GM21529 (cell line): Measurements from ENCODE around the gene TSPAN31.

Experiments
- ATAC-seq: cut with Tn5 transposase; IDR thresholded peaks from one replicate; pipeline ENCODE4 v1.9.1; 2021; ENCODE audit not compliant: unreplicated experiment

The TSPAN31 gene

GRCh38 chr12:57735198-57735855 is 9.5 kb upstream of the TSPAN31 start:
- no peak for ATAC-seq

- no peak for ATAC-seq
Measured at GRCh38 chr12:57735952-57736740, 8.7 kb upstream of the TSPAN31 start.

GRCh38 chr12:57736741-57737466 is 7.9 kb upstream of the TSPAN31 start:
- no peak for ATAC-seq

GRCh38 chr12:57737467-57738460 is 7.1 kb upstream of the TSPAN31 start:
- no peak for ATAC-seq

GRCh38 chr12:57738661-57739237 is 6.1 kb upstream of the TSPAN31 start, which contains the start of gene AGAP2:
Gene AGAP2 (minus strand): TSS chr12:57738742. CDS start chr12:57738246, 496 bp downstream.
- no peak for ATAC-seq

- no peak for ATAC-seq
Measured at GRCh38 chr12:57739387-57739786, 5.5 kb upstream of the TSPAN31 start.

- no peak for ATAC-seq
Measured at GRCh38 chr12:57739914-57740538, 4.8 kb upstream of the TSPAN31 start.

GRCh38 chr12:57740656-57741412 is 4.0 kb upstream of the TSPAN31 start:
- peak; percentile 42 for ATAC-seq

- ATAC-seq, result no peak
Measured at GRCh38 chr12:57741413-57741789, 3.4 kb upstream of the TSPAN31 start.

- ATAC-seq, result peak; percentile 59
Measured at GRCh38 chr12:57741844-57742738, 2.7 kb upstream of the TSPAN31 start.

GRCh38 chr12:57743769-57744168 is 1.1 kb upstream of the TSPAN31 start:
- ATAC-seq, result no peak

GRCh38 chr12:57744194-57744776 is 554 bp upstream of the TSPAN31 start:
- ATAC-seq, result peak; percentile 37

- no peak for ATAC-seq
Measured at GRCh38 chr12:57745485-57745881, 644 bp downstream of the TSPAN31 start.

GRCh38 chr12:57746025-57746424 is 1.2 kb downstream of the TSPAN31 start:
- ATAC-seq, result no peak

GRCh38 chr12:57749061-57749460 is 4.2 kb downstream of the TSPAN31 start:
- ATAC-seq, result no peak

- no peak for ATAC-seq
Measured at GRCh38 chr12:57750561-57751431, 6.0 kb downstream of the TSPAN31 start.

- no peak for ATAC-seq
Measured at GRCh38 chr12:57751432-57751787, 6.6 kb downstream of the TSPAN31 start.
